IPS-20b (cell line): ENCODE results near the gene XIST.
"Not testable (repeated sequence)": the region's sequence is repeated elsewhere in the genome, so short reads cannot be mapped to it uniquely, and the experiment has no call there.

ENCODE experiments used
- H3K27ac ChIP-seq: one replicate; pipeline ENCODE4 v1.5.1; 2013; ENCODE audit warnings: low read length
- H3K27me3 ChIP-seq: 2 replicates; pipeline ENCODE4 v1.6.1; 2013; ENCODE audit warnings: mild to moderate bottlenecking, low read length, inconsistent platforms; ENCODE audit not compliant: insufficient read depth
- H3K36me3 ChIP-seq: 2 replicates; pipeline ENCODE4 v1.6.1; 2013; ENCODE audit warnings: low read depth, mild to moderate bottlenecking, inconsistent platforms, low read length, moderate library complexity; ENCODE audit not compliant: insufficient read depth
- H3K4me1 ChIP-seq: 2 replicates; pipeline ENCODE4 v1.6.1; 2013; ENCODE audit warnings: mild to moderate bottlenecking, control low read depth, inconsistent platforms, low read length, moderate library complexity; ENCODE audit not compliant: insufficient read depth
- H3K4me3 ChIP-seq: 2 replicates; pipeline ENCODE4 v1.5.1; 2013; ENCODE audit warnings: mild to moderate bottlenecking, low read length, inconsistent platforms
- H3K9ac ChIP-seq: 2 replicates; pipeline ENCODE4 v1.6.1; 2013; ENCODE audit warnings: low read depth, mild to moderate bottlenecking, inconsistent platforms, low read length, moderate library complexity
- H3K9me3 ChIP-seq: 2 replicates; pipeline ENCODE4 v1.6.1; 2013; ENCODE audit warnings: mild to moderate bottlenecking, low read depth, low read length, inconsistent platforms; ENCODE audit not compliant: insufficient read depth

XIST gene

GRCh38 chrX:73822775-73823174 is 29.7 kb downstream of the XIST start:
- no peaks in the 10 kb centered on the region for H3K27me3 ChIP-seq
- H3K4me3 ChIP-seq, result no peak overlapping the region
- no peaks in the 10 kb centered on the region for H3K9me3 ChIP-seq
- no peak overlapping the region for H3K9ac ChIP-seq
- H3K27ac ChIP-seq, result no peak overlapping the region
- no peaks in the 10 kb centered on the region for H3K4me1 ChIP-seq
- no peaks in the 10 kb centered on the region for H3K36me3 ChIP-seq

GRCh38 chrX:73821921-73822559 is 30.5 kb downstream of the XIST start:
- Histone ChIP-seq H3K9ac (no peak overlapping the region), H3K4me3 (no peak overlapping the region), H3K27me3 (no peaks in the 10 kb centered on the region), H3K4me1 (no peaks in the 10 kb centered on the region), H3K27ac (no peak overlapping the region), H3K9me3 (no peaks in the 10 kb centered on the region), H3K36me3 (no peaks in the 10 kb centered on the region)

GRCh38 chrX:73819864-73820558 is 32.5 kb downstream of the XIST start:
- not testable (repeated sequence) for H3K9ac ChIP-seq, H3K4me3 ChIP-seq, H3K27ac ChIP-seq, H3K27me3 ChIP-seq, H3K4me1 ChIP-seq, H3K36me3 ChIP-seq, H3K9me3 ChIP-seq

GRCh38 chrX:73818200-73819116 is 34.1 kb downstream of the XIST start:
- Histone ChIP-seq H3K36me3 (no peaks in the 10 kb centered on the region), H3K4me3 (no peak overlapping the region), H3K9me3 (no peaks in the 10 kb centered on the region), H3K27me3 (no peaks in the 10 kb centered on the region), H3K9ac (no peak overlapping the region), H3K4me1 (no peaks in the 10 kb centered on the region), H3K27ac (no peak overlapping the region)

GRCh38 chrX:73817393-73818199 is 34.9 kb downstream of the XIST start:
- H3K27ac ChIP-seq, result no peak overlapping the region
- no peak overlapping the region for H3K4me3 ChIP-seq
- H3K9me3 ChIP-seq, result no peaks in the 10 kb centered on the region
- H3K9ac ChIP-seq, result no peak overlapping the region
- H3K27me3 ChIP-seq, result no peaks in the 10 kb centered on the region
- no peaks in the 10 kb centered on the region for H3K36me3 ChIP-seq
- no peaks in the 10 kb centered on the region for H3K4me1 ChIP-seq

GRCh38 chrX:73812256-73812655 is 40.3 kb downstream of the XIST start:
- no peaks in the 10 kb centered on the region for H3K36me3 ChIP-seq

GRCh38 chrX:73804109-73804508 is 48.4 kb downstream of the XIST start:
- H3K9ac ChIP-seq, H3K4me1 ChIP-seq, H3K27ac ChIP-seq, H3K27me3 ChIP-seq, H3K36me3 ChIP-seq, H3K9me3 ChIP-seq, H3K4me3 ChIP-seq: not testable (repeated sequence)

More at GRCh38 chrX:73812256-73812655, 40.3 kb downstream of the XIST start:
- Histone ChIP-seq H3K9me3 (no peaks in the 10 kb centered on the region), H3K27me3 (no peaks in the 10 kb centered on the region), H3K4me3 (no peak overlapping the region), H3K4me1 (no peaks in the 10 kb centered on the region), H3K27ac (no peak overlapping the region), H3K9ac (no peak overlapping the region)

GRCh38 chrX:73799888-73800287 is 52.6 kb downstream of the XIST start:
- no peaks in the 10 kb centered on the region for H3K27me3 ChIP-seq
- H3K9ac ChIP-seq, result no peak overlapping the region
- no peaks in the 10 kb centered on the region for H3K9me3 ChIP-seq
- H3K36me3 ChIP-seq, result no peaks in the 10 kb centered on the region
- H3K4me1 ChIP-seq, result no peaks in the 10 kb centered on the region
- H3K27ac ChIP-seq, result no peak overlapping the region
- H3K4me3 ChIP-seq, result no peak overlapping the region

GRCh38 chrX:73792511-73792910 is 60.0 kb downstream of the XIST start:
- H3K36me3 ChIP-seq, H3K9ac ChIP-seq, H3K27me3 ChIP-seq, H3K9me3 ChIP-seq, H3K27ac ChIP-seq, H3K4me1 ChIP-seq, H3K4me3 ChIP-seq: not testable (repeated sequence)

GRCh38 chrX:73785493-73785892 is 67.0 kb downstream of the XIST start:
- Histone ChIP-seq H3K27me3 (no peaks in the 10 kb centered on the region), H3K9me3 (no peaks in the 10 kb centered on the region), H3K36me3 (no peaks in the 10 kb centered on the region), H3K4me1 (no peaks in the 10 kb centered on the region; the same call in 1 of the 2 replicates), H3K4me3 (no peak overlapping the region), H3K27ac (no peak overlapping the region), H3K9ac (no peak overlapping the region)
